HepG2 (cell line): ENCODE results near the gene ENO3. TPM values are rescaled to one million over a fixed set of nuclear protein-coding genes. Genes with fewer than 3 reads are reported as not detected.

Experiments
- CBX1 ChIP-seq: IDR thresholded peaks from one replicate; pipeline ENCODE4 v1.6.1; 2016; ENCODE audit warnings: antibody characterized with exemption, low read depth
- DRAP1 ChIP-seq: IDR thresholded peaks from 2 replicates; pipeline ENCODE4 v1.6.1; 2016; ENCODE audit warnings: missing genetic modification reagents, missing compliant biosample characterization
- FOXK2 ChIP-seq: fragments of 450-650 bp; IDR thresholded peaks from 2 replicates; pipeline ENCODE4 v1.6.1; 2016
- MIER2 ChIP-seq: IDR thresholded peaks from 2 replicates; pipeline ENCODE4 v1.6.1; 2016; ENCODE audit warnings: missing biosample characterization, missing genetic modification reagents
- RFXAP ChIP-seq: sonication (generic); formaldehyde crosslinking; IDR thresholded peaks from 2 replicates; pipeline ENCODE4 v1.4.0; 2020; ENCODE audit warnings: missing genetic modification reagents, borderline replicate concordance
- RNF2 ChIP-seq: fragments of 450-650 bp; conservative IDR thresholded peaks from 2 replicates; pipeline ENCODE4 v1.6.1; 2016; ENCODE audit warnings: low read depth
- ZNF235 ChIP-seq: sonication (generic); formaldehyde crosslinking; IDR thresholded peaks from 2 replicates; pipeline ENCODE4 v1.8.1; 2023; ENCODE audit warnings: mild to moderate bottlenecking, missing genetic modification reagents, borderline replicate concordance
- ZNF296 ChIP-seq: sonication (generic); formaldehyde crosslinking; conservative IDR thresholded peaks from 2 replicates; pipeline ENCODE4 v1.5.0; 2020; ENCODE audit warnings: mild to moderate bottlenecking, missing genetic modification reagents
- ZNF431 ChIP-seq: sonication (generic); formaldehyde crosslinking; IDR thresholded peaks from 2 replicates; pipeline ENCODE4 v1.9.0; 2022; ENCODE audit warnings: missing genetic modification reagents, low read depth, mild to moderate bottlenecking, borderline replicate concordance
- ZNF543 ChIP-seq: sonication (generic); formaldehyde crosslinking; IDR thresholded peaks from 2 replicates; pipeline ENCODE4 v1.4.0; 2020; ENCODE audit warnings: mild to moderate bottlenecking, missing genetic modification reagents
- ZNF768 ChIP-seq: sonication (generic); formaldehyde crosslinking; IDR thresholded peaks from 2 replicates; pipeline ENCODE4 v1.4.0; 2020; ENCODE audit warnings: missing genetic modification reagents
- polyA plus RNA-seq, 8 experiments: library from polyadenylated mRNA; depleted of rRNA in 3 of 8; stranded (reverse) in 7 of 8; unstranded in 1 of 8; fragments of >200 nt; fragmentation: Illumina TruSeq in 4 of 8; extraction: Trizol in 4 of 8; gene quantifications; 2 replicates each; pipeline versions ENCODE4 v1.2.1 to v1.2.3, GENCODE V29; 2011 to 2016; ENCODE audit warnings: low read depth in 4 of 8, missing spikeins in 1 of 8, mixed read lengths in 1 of 8; ENCODE audit not compliant: insufficient read depth in 1 of 8
- total RNA-seq, 5 experiments: library from RNA; depleted of rRNA; stranded (reverse); fragments of >200 nt; fragmentation: Illumina TruSeq; extraction: Trizol; gene quantifications; 2 replicates each; pipeline ENCODE4 v1.2.3, GENCODE V29; 2016; ENCODE audit warnings: low read depth in 1 of 5
- TF ChIP-seq, protein P1 (sequence below), 2 experiments: fragments of 450-650 bp in 1 of 2; sonication (generic) in 1 of 2; formaldehyde crosslinking in 1 of 2; IDR thresholded peaks; 2 replicates each; pipeline versions ENCODE4 v1.6.1 to v1.8.0; 2016 to 2022; ENCODE audit warnings: antibody characterized with exemption in 1 of 2, mild to moderate bottlenecking in 1 of 2, missing genetic modification reagents in 1 of 2
- TF ChIP-seq, protein P2 (sequence below): sonication (generic); formaldehyde crosslinking; IDR thresholded peaks from 2 replicates; pipeline ENCODE4 v1.5.1; 2020; ENCODE audit warnings: mild to moderate bottlenecking, missing genetic modification reagents, borderline replicate concordance
- TF ChIP-seq, protein P3 (sequence below): sonication (generic); formaldehyde crosslinking; IDR thresholded peaks from 2 replicates; pipeline ENCODE4 v1.4.0; 2020; ENCODE audit warnings: mild to moderate bottlenecking, low read depth, missing genetic modification reagents

The ENO3 gene
- total and polyA plus RNA-seq, 2 of the 13 experiments (the other 11 are each of a cell fraction or from before 2014, with no cell fraction given): 59.8 to 69.8 TPM

GRCh38 chr17:4966844-4967538, 16.1 kb downstream of the ENO3 start (continued):
- TF ChIP-seq, protein P1, sequence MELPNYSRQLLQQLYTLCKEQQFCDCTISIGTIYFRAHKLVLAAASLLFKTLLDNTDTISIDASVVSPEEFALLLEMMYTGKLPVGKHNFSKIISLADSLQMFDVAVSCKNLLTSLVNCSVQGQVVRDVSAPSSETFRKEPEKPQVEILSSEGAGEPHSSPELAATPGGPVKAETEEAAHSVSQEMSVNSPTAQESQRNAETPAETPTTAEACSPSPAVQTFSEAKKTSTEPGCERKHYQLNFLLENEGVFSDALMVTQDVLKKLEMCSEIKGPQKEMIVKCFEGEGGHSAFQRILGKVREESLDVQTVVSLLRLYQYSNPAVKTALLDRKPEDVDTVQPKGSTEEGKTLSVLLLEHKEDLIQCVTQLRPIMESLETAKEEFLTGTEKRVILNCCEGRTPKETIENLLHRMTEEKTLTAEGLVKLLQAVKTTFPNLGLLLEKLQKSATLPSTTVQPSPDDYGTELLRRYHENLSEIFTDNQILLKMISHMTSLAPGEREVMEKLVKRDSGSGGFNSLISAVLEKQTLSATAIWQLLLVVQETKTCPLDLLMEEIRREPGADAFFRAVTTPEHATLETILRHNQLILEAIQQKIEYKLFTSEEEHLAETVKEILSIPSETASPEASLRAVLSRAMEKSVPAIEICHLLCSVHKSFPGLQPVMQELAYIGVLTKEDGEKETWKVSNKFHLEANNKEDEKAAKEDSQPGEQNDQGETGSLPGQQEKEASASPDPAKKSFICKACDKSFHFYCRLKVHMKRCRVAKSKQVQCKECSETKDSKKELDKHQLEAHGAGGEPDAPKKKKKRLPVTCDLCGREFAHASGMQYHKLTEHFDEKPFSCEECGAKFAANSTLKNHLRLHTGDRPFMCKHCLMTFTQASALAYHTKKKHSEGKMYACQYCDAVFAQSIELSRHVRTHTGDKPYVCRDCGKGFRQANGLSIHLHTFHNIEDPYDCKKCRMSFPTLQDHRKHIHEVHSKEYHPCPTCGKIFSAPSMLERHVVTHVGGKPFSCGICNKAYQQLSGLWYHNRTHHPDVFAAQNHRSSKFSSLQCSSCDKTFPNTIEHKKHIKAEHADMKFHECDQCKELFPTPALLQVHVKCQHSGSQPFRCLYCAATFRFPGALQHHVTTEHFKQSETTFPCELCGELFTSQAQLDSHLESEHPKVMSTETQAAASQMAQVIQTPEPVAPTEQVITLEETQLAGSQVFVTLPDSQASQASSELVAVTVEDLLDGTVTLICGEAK (IDR thresholded peaks at IDR 0.05): no peak
- TF ChIP-seq, protein P1 (CRISPR knock-in tag; IDR thresholded peaks at IDR 0.05): 0 out of 2 replicates have a peak, but pooled peaks have one; percentile 34
- 0 out of 2 replicates have a peak, but pooled peaks have one; percentile 38 for TF ChIP-seq RNF2
- TF ChIP-seq, protein P2, sequence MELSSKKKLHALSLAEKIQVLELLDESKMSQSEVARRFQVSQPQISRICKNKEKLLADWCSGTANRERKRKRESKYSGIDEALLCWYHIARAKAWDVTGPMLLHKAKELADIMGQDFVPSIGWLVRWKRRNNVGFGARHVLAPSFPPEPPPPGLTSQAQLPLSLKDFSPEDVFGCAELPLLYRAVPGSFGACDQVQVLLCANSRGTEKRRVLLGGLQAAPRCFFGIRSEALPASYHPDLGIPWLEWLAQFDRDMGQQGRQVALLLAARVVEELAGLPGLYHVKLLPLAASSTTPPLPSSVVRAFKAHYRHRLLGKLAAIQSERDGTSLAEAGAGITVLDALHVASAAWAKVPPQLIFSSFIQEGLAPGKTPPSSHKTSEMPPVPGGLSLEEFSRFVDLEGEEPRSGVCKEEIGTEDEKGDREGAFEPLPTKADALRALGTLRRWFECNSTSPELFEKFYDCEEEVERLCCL (CRISPR knock-in tag): peak; percentile 74; the same call in 1 of the 2 replicates
- peak; percentile 82; the same call in 1 of the 2 replicates for TF ChIP-seq ZNF543
- no peak for TF ChIP-seq ZNF235 (CRISPR knock-in tag)
- peak; percentile 49; the same call in 1 of the 2 replicates for TF ChIP-seq FOXK2
- peak; percentile 40; the same call in 1 of the 2 replicates for TF ChIP-seq ZNF768 (CRISPR knock-in tag)
- 0 out of 2 replicates have a peak, but pooled peaks have one; percentile 63 for TF ChIP-seq ZNF296 (CRISPR knock-in tag)
- 0 out of 2 replicates have a peak, but pooled peaks have one; percentile 70 for TF ChIP-seq RFXAP (CRISPR knock-in tag)
- TF ChIP-seq, protein P3, sequence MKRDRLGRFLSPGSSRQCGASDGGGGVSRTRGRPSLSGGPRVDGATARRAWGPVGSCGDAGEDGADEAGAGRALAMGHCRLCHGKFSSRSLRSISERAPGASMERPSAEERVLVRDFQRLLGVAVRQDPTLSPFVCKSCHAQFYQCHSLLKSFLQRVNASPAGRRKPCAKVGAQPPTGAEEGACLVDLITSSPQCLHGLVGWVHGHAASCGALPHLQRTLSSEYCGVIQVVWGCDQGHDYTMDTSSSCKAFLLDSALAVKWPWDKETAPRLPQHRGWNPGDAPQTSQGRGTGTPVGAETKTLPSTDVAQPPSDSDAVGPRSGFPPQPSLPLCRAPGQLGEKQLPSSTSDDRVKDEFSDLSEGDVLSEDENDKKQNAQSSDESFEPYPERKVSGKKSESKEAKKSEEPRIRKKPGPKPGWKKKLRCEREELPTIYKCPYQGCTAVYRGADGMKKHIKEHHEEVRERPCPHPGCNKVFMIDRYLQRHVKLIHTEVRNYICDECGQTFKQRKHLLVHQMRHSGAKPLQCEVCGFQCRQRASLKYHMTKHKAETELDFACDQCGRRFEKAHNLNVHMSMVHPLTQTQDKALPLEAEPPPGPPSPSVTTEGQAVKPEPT (CRISPR knock-in tag): no peak
- TF ChIP-seq DRAP1 (CRISPR knock-in tag): peak; percentile 35
- TF ChIP-seq CBX1: peak; percentile 7
- 0 out of 2 replicates have a peak, but pooled peaks have one; percentile 31 for TF ChIP-seq MIER2 (CRISPR knock-in tag)
- 0 out of 2 replicates have a peak, but pooled peaks have one; percentile 41 for TF ChIP-seq ZNF431 (CRISPR knock-in tag)
